ENCODE results near the gene MCM5. TPM values are rescaled to one million over a fixed set of nuclear protein-coding genes. Genes with fewer than 3 reads are reported as not detected.

The MCM5 gene
- total and polyA plus RNA-seq, 2 experiments from 2014 or later: 288 to 325 TPM

- Histone ChIP-seq H3K79me2 (replicated peaks; ENCODE audit: insufficient read depth) (no peaks in the 10 kb centered on the region), H3K9me2 (ENCODE audit: insufficient read depth) (no peaks in the 10 kb centered on the region), H3K4me3 (no peak overlapping the region), H4K20me1 (replicated peaks; ENCODE audit: insufficient read depth) (no peaks in the 10 kb centered on the region), H3K27me3 (ENCODE audit: insufficient read depth) (no peaks in the 10 kb centered on the region), H3F3A (replicated peaks; ENCODE audit: low read depth) (0 out of 2 replicates have a peak, but pooled peaks cover 2% of the 10 kb centered on the region), H3K36me3 (ENCODE audit: insufficient read depth) (0 out of 2 replicates have a peak, but pooled peaks cover 5% of the 10 kb centered on the region), H2AFZ (no peak overlapping the region), H3K4me2 (no peak overlapping the region), H3K27ac (ENCODE audit: low read depth) (no peak overlapping the region), H3K4me1 (ENCODE audit: insufficient read depth) (no peaks in the 10 kb centered on the region)
- no peak overlapping the region for H3K4me3 Mint-ChIP-seq
- TF ChIP-seq REST (IDR thresholded peaks at IDR 0.05; ENCODE audit: unreplicated experiment) (no peak), ZNF331 (CRISPR knock-in tag; IDR thresholded peaks at IDR 0.05; ENCODE audit: low read depth) (no peak), EZH2phosphoT487 (IDR thresholded peaks at IDR 0.05; ENCODE audit: unreplicated experiment) (no peak), ZNF114 (CRISPR knock-in tag; IDR thresholded peaks at IDR 0.05) (no peak), STAT1 (IDR thresholded peaks at IDR 0.05; ENCODE audit: unreplicated experiment) (no peak), JUNB (IDR thresholded peaks at IDR 0.05; ENCODE audit: unreplicated experiment) (no peak), NANOG (IDR thresholded peaks at IDR 0.05; ENCODE audit: borderline replicate concordance) (no peak), ZNF462 (CRISPR knock-in tag; IDR thresholded peaks at IDR 0.05) (no peak)
- peak; percentile 36 for DNase-seq (ENCODE audit: low spot score)
- H3K36me3 Mint-ChIP-seq (ENCODE audit: low read depth): peaks cover 24% of the 10 kb centered on the region
- peaks cover 3% of the 10 kb centered on the region for H3K27me3 Mint-ChIP-seq (ENCODE audit: insufficient read depth, low read depth, poor library complexity)
- H3K27ac Mint-ChIP-seq: no peak overlapping the region
- H3K4me1 Mint-ChIP-seq: peaks cover 9% of the 10 kb centered on the region; the same call in 2 of the 3 replicates
- ATAC-seq: peak; percentile 86
- peaks cover 19% of the 10 kb centered on the region for H3K9me3 Mint-ChIP-seq
Observed at GRCh38 chr22:35467681-35468434, 67.9 kb downstream of the MCM5 start.

Measured in GM23338 (cell line).